H1 (cell line): ENCODE results near the gene C7orf57. TPM values are rescaled to one million over a fixed set of nuclear protein-coding genes. Genes with fewer than 3 reads are reported as not detected.

ENCODE experiments used
- CTCF ChIA-PET: fragments of 300-600 bp; sonication (Branson Sonifier 250); formaldehyde crosslinking; loops from one replicate; lab custom pipeline; 2021; ENCODE audit not compliant: partially characterized antibody; lab: Charles Lee
- POLR2A ChIA-PET: fragments of 300-600 bp; sonication (Branson Sonifier 250); formaldehyde crosslinking; loops from one replicate; lab custom pipeline; 2021; ENCODE audit warnings: inconsistent platforms; ENCODE audit not compliant: partially characterized antibody; lab: Charles Lee
- DNase-seq, 2 experiments: peaks; one replicate each; pipeline versions ENCODE4 v3.0.0 to v3.0.0-alpha.2; 2010 to 2022; ENCODE audit warnings: low spot score in 2 of 2, low read depth in 1 of 2, mixed read lengths in 1 of 2
- FAIRE-seq: peaks from 2 replicates; lab custom pipeline; 2011; peaks lifted over from hg19 to GRCh38; lab: Jason Lieb, UNC
- H2AFZ ChIP-seq: 2 replicates; pipeline ENCODE4 v1.8.1; 2012; ENCODE audit warnings: low read length, inconsistent platforms
- H2AK5ac ChIP-seq: 2 replicates; pipeline ENCODE4 v1.6.1; 2013; ENCODE audit warnings: low read depth, low read length
- H2BK120ac ChIP-seq: replicated peaks from 2 replicates; pipeline ENCODE3; 2013; ENCODE audit warnings: low read depth, low read length, inconsistent platforms
- H2BK12ac ChIP-seq: 2 replicates; pipeline ENCODE4 v1.6.1; 2013; ENCODE audit warnings: low read depth, low read length
- H2BK15ac ChIP-seq: 2 replicates; pipeline ENCODE4 v1.6.1; 2013; ENCODE audit warnings: low read length
- H2BK20ac ChIP-seq: 2 replicates; pipeline ENCODE4 v1.6.1; 2013; ENCODE audit warnings: low read length
- H2BK5ac ChIP-seq: 2 replicates; pipeline ENCODE4 v1.6.1; 2013; ENCODE audit warnings: low read depth, low read length
- H3K14ac ChIP-seq: 2 replicates; pipeline ENCODE4 v1.6.1; 2013; ENCODE audit warnings: inconsistent platforms; ENCODE audit not compliant: insufficient read length
- H3K18ac ChIP-seq: 2 replicates; pipeline ENCODE4 v1.6.1; 2013; ENCODE audit warnings: low read length; ENCODE audit errors: extremely low read depth
- H3K23ac ChIP-seq: 2 replicates; pipeline ENCODE4 v1.6.1; 2013; ENCODE audit warnings: inconsistent platforms; ENCODE audit not compliant: insufficient read length
- H3K23me2 ChIP-seq: 2 replicates; pipeline ENCODE4 v1.6.1; 2013; ENCODE audit warnings: low read depth, low read length
- H3K27ac ChIP-seq: 2 replicates; pipeline ENCODE4 v1.6.1; 2011; ENCODE audit warnings: low read depth, low read length, inconsistent platforms
- H3K27me3 ChIP-seq, 4 experiments: replicated peaks in 1 of 4; 1 replicate in 1 of 4; 2 replicates in 3 of 4; pipeline versions ENCODE4 v1.6.1 to v1.8.1; 2011 to 2013; ENCODE audit warnings: low read length in 3 of 4, mild to moderate bottlenecking in 3 of 4, inconsistent platforms in 2 of 4, mixed read lengths in 2 of 4, moderate library complexity in 1 of 4; ENCODE audit not compliant: control insufficient read depth in 3 of 4, insufficient read depth in 3 of 4; ENCODE audit errors: extremely low read depth in 1 of 4
- H3K36me3 ChIP-seq, 4 experiments: 2 replicates each; pipeline versions ENCODE4 v1.6.1 to v1.8.1; 2011 to 2013; ENCODE audit warnings: mild to moderate bottlenecking in 4 of 4, low read length in 3 of 4, moderate library complexity in 2 of 4, control low read depth in 1 of 4, inconsistent platforms in 1 of 4; ENCODE audit not compliant: insufficient read depth in 4 of 4, control insufficient read depth in 2 of 4
- H3K4ac ChIP-seq: replicated peaks from 2 replicates; pipeline ENCODE3; 2013; ENCODE audit warnings: low read length, low read depth, mixed read lengths, inconsistent platforms; ENCODE audit not compliant: insufficient read length
- H3K4me1 ChIP-seq, 4 experiments: replicated peaks in 1 of 4; 1 replicate in 1 of 4; 2 replicates in 3 of 4; pipeline versions ENCODE4 v1.6.1 to v1.8.1; 2011 to 2013; ENCODE audit warnings: low read length in 3 of 4, inconsistent platforms in 2 of 4, mixed read lengths in 1 of 4; ENCODE audit not compliant: insufficient read depth in 4 of 4, control insufficient read depth in 3 of 4
- H3K4me2 ChIP-seq, 2 experiments: 2 replicates each; pipeline versions ENCODE4 v1.6.1 to v1.8.1; 2011 to 2013; ENCODE audit warnings: low read depth in 2 of 2, low read length in 2 of 2, control low read depth in 1 of 2, inconsistent platforms in 1 of 2, mild to moderate bottlenecking in 1 of 2; ENCODE audit not compliant: insufficient read depth in 1 of 2
- H3K4me3 ChIP-seq, 4 experiments: fragments of 200-600, 300-600 bp in 1 of 4; sonication (generic), shearing (Covaris generic), sonication (Bioruptor Twin) in 1 of 4; 2 replicates each; pipeline versions ENCODE4 v1.5.1 to v1.8.1; 2011 to 2016; ENCODE audit warnings: low read length in 4 of 4, low read depth in 3 of 4, control low read depth in 2 of 4, inconsistent platforms in 2 of 4, mild to moderate bottlenecking in 2 of 4, mixed read lengths in 1 of 4, moderate library complexity in 1 of 4; ENCODE audit not compliant: insufficient read depth in 2 of 4; ENCODE audit errors: extremely low read depth in 1 of 4
- H3K56ac ChIP-seq: replicated peaks from 2 replicates; pipeline ENCODE3; 2013; ENCODE audit warnings: low read depth, mild to moderate bottlenecking, mixed read lengths, low read length, inconsistent platforms; ENCODE audit not compliant: insufficient read length
- H3K79me1 ChIP-seq: 2 replicates; pipeline ENCODE4 v1.6.1; 2013; ENCODE audit warnings: low read depth, low read length, control low read depth
- H3K79me2 ChIP-seq, 2 experiments: 2 replicates each; pipeline versions ENCODE4 v1.6.1 to v1.8.1; 2012 to 2013; ENCODE audit warnings: low read length in 2 of 2, mild to moderate bottlenecking in 2 of 2, inconsistent platforms in 1 of 2; ENCODE audit not compliant: insufficient read depth in 2 of 2, control insufficient read depth in 1 of 2
- H3K9ac ChIP-seq, 4 experiments: replicated peaks in 1 of 4; 1 replicate in 1 of 4; 2 replicates in 3 of 4; pipeline versions ENCODE4 v1.6.1 to v1.8.1; 2011 to 2013; ENCODE audit warnings: low read depth in 3 of 4, low read length in 3 of 4, control low read depth in 2 of 4, mild to moderate bottlenecking in 2 of 4, moderate library complexity in 2 of 4, inconsistent platforms in 1 of 4; ENCODE audit errors: extremely low read depth in 1 of 4
- H3K9me3 ChIP-seq, 2 experiments: 2 replicates each; pipeline versions ENCODE4 v1.6.1 to v1.8.1; 2012 to 2013; ENCODE audit warnings: mild to moderate bottlenecking in 2 of 2, moderate library complexity in 2 of 2, control low read depth in 1 of 2, inconsistent platforms in 1 of 2, low read depth in 1 of 2, low read length in 1 of 2, mixed read lengths in 1 of 2; ENCODE audit not compliant: insufficient read depth in 2 of 2
- H4K20me1 ChIP-seq, 2 experiments: replicated peaks in 1 of 2; 2 replicates each; pipeline versions ENCODE3 to v1.8.1; 2011 to 2013; ENCODE audit warnings: inconsistent platforms in 2 of 2, low read length in 2 of 2, mild to moderate bottlenecking in 1 of 2; ENCODE audit not compliant: insufficient read depth in 2 of 2, control insufficient read depth in 1 of 2
- H4K5ac ChIP-seq: 2 replicates; pipeline ENCODE4 v1.6.1; 2013; ENCODE audit warnings: low read length, low read depth, mixed read lengths, inconsistent platforms; ENCODE audit not compliant: insufficient read length
- H4K8ac ChIP-seq: 2 replicates; pipeline ENCODE4 v1.8.0; 2013; ENCODE audit warnings: mild to moderate bottlenecking, moderate library complexity, low read length, inconsistent platforms; ENCODE audit not compliant: insufficient read depth; ENCODE audit errors: extremely low read depth
- H4K91ac ChIP-seq: replicated peaks from 2 replicates; pipeline ENCODE3; 2013; ENCODE audit warnings: low read length, mixed read lengths, inconsistent platforms; ENCODE audit not compliant: insufficient read length
- CHD1 ChIP-seq: IDR thresholded peaks from 2 replicates; pipeline ENCODE4 v1.6.1; 2012; ENCODE audit warnings: low read depth, low read length, improper control_type of control experiment
- HDAC2 ChIP-seq, 2 experiments: fragments of 300-600 bp in 1 of 2; sonication (generic) in 1 of 2; IDR thresholded peaks; 2 replicates each; pipeline ENCODE4 v1.6.1; 2011 to 2012; ENCODE audit warnings: low read depth in 2 of 2, low read length in 2 of 2, mild to moderate bottlenecking in 2 of 2, moderate library complexity in 2 of 2, borderline replicate concordance in 1 of 2, inconsistent platforms in 1 of 2
- RFX5 ChIP-seq: IDR thresholded peaks from 2 replicates; pipeline ENCODE4 v1.6.1; 2011; ENCODE audit warnings: low read depth, low read length, improper control_type of control experiment, borderline replicate concordance
- RXRA ChIP-seq: IDR thresholded peaks from 2 replicates; pipeline ENCODE4 v1.6.1; 2011; ENCODE audit warnings: low read depth, mild to moderate bottlenecking, low read length, moderate library complexity; ENCODE audit not compliant: insufficient read depth
- SP1 ChIP-seq: IDR thresholded peaks from 2 replicates; pipeline ENCODE4 v1.6.1; 2011; ENCODE audit warnings: low read depth, low read length
- WGBS, 2 experiments: shearing (Covaris generic) in 1 of 2; methylation state at CpG; one replicate each; pipeline versions ENCODE4 v1.1.6 to v1.1.7; 2013 to 2015; ENCODE audit warnings: low lambda C conversion rate in 2 of 2, mixed read lengths in 2 of 2, inconsistent platforms in 1 of 2, low coverage in 1 of 2, missing lambda C conversion rate in 1 of 2; ENCODE audit not compliant: insufficient replicate concordance in 2 of 2, insufficient coverage in 1 of 2, insufficient read length in 1 of 2; ENCODE audit errors: extremely low coverage in 1 of 2, missing lambda C conversion rate in 1 of 2; 5-methylcytosine and 5-hydroxymethylcytosine counted together
- polyA plus RNA-seq, 7 experiments: library from polyadenylated mRNA; depleted of rRNA in 3 of 7; stranded (reverse) in 5 of 7; unstranded in 2 of 7; fragments of >200 nt in 5 of 7; fragments of 200-250 nt in 2 of 7; gene quantifications; 1 replicate in 5 of 7; 2 replicates in 1 of 7; 4 replicates in 1 of 7; pipeline versions ENCODE4 v1.2.1 to v1.2.3, GENCODE V29; 2011 to 2013; ENCODE audit warnings: missing spikeins in 2 of 7, mixed read lengths in 2 of 7
- total RNA-seq: library from RNA; stranded (reverse); fragmentation: NEBNext Ultra II Directional; extraction: Animal tissue kit (Norgen Biotek cat#: 25700); gene quantifications from 2 replicates; pipeline ENCODE4 v1.2.1, GENCODE V29; 2021
- TF ChIP-seq, protein P1 (sequence below): IDR thresholded peaks from 2 replicates; pipeline ENCODE4 v1.6.1; 2012; ENCODE audit warnings: inconsistent platforms
- TF ChIP-seq, protein P2 (sequence below): IDR thresholded peaks from 2 replicates; pipeline ENCODE4 v1.6.1; 2012; ENCODE audit warnings: inconsistent platforms
- TF ChIP-seq, protein P3 (sequence below), 3 experiments: IDR thresholded peaks; 1 replicate in 2 of 3; 2 replicates in 1 of 3; pipeline versions ENCODE4 v1.5.1 to v1.6.1; 2011; ENCODE audit warnings: low read length in 3 of 3, mild to moderate bottlenecking in 3 of 3, inconsistent platforms in 2 of 3, low read depth in 1 of 3, moderate library complexity in 1 of 3; ENCODE audit not compliant: insufficient read depth in 1 of 3; ENCODE audit errors: control extremely low read depth in 1 of 3

The C7orf57 gene
- total and polyA plus RNA-seq, 2 of the 8 experiments (the other 6 are each of a cell fraction or from before 2014, with no cell fraction given), result 0.08 to 0.56 TPM

DNA sequence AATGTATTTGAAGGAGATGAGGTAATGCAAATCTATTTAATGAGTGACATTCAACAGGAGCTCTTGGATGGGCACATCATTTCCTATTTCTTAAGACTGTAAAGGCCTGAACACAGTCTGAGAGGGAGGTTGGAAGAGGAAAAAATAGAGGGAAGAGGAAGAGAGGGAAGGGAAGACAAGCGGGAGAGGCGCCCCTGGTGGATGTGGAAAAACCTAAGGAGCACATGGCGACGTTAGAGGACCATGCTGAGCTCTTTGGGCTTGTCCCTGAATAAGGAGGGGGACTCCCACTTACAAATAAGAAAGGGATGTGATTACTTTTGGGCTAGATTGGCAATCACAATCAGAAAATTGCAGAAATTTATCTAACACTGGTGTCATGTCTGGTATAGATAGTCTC, 26.1 kb upstream of the C7orf57 start:
- no peaks in the 10 kb centered on the region for H3K79me2 ChIP-seq
- 83% methylated on average over 4 of the region's 4 CpGs; no CpG with 5 or more reads in 1 of the 2 experiments for WGBS, 2 experiments
- H3K56ac ChIP-seq, result no peak overlapping the region
- ChIA-PET CTCF (interaction anchor here (0.6 to 1.4 kb wide), 8 partner anchors 10 to 334 kb away, joined by 3 to 4 read pairs (median 3); partner anchors contain the start of gene SUN3), POLR2A (no interaction called here)
- no peak for FAIRE-seq
- no peak overlapping the region for H2AK5ac ChIP-seq
- H3K4me3 ChIP-seq, result no peak overlapping the region
- no peak overlapping the region for H3K9ac ChIP-seq
- H4K20me1 ChIP-seq, result no peaks in the 10 kb centered on the region
- no peak overlapping the region for H2BK15ac ChIP-seq
- no peak overlapping the region for H3K4ac ChIP-seq
- H3K4me1 ChIP-seq, result no peaks in the 10 kb centered on the region; a peak in 1 of 7 replicates
- no peak overlapping the region for H2BK12ac ChIP-seq
- peaks cover 0 to 3% (median 0%) of the 10 kb centered on the region in 4 experiments; a peak in 1 of 7 replicates for H3K27me3 ChIP-seq
- H3K79me1 ChIP-seq, result no peaks in the 10 kb centered on the region
- H3K23me2 ChIP-seq, result no peaks in the 10 kb centered on the region
- TF ChIP-seq, protein P1, sequence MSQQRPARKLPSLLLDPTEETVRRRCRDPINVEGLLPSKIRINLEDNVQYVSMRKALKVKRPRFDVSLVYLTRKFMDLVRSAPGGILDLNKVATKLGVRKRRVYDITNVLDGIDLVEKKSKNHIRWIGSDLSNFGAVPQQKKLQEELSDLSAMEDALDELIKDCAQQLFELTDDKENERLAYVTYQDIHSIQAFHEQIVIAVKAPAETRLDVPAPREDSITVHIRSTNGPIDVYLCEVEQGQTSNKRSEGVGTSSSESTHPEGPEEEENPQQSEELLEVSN, result peak; percentile 87
- TF ChIP-seq, protein P2, sequence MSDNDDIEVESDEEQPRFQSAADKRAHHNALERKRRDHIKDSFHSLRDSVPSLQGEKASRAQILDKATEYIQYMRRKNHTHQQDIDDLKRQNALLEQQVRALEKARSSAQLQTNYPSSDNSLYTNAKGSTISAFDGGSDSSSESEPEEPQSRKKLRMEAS, result peak; percentile 81
- TF ChIP-seq RXRA, result no peak
- TF ChIP-seq HDAC2 (IDR thresholded peaks at IDR 0.05; ENCODE audit: borderline replicate concordance in 1 of 2, low read depth in 2 of 2, low read length in 2 of 2), result no peak
- no peak for TF ChIP-seq RFX5
- no peak for TF ChIP-seq SP1
- no peak for TF ChIP-seq CHD1
- TF ChIP-seq, protein P3, sequence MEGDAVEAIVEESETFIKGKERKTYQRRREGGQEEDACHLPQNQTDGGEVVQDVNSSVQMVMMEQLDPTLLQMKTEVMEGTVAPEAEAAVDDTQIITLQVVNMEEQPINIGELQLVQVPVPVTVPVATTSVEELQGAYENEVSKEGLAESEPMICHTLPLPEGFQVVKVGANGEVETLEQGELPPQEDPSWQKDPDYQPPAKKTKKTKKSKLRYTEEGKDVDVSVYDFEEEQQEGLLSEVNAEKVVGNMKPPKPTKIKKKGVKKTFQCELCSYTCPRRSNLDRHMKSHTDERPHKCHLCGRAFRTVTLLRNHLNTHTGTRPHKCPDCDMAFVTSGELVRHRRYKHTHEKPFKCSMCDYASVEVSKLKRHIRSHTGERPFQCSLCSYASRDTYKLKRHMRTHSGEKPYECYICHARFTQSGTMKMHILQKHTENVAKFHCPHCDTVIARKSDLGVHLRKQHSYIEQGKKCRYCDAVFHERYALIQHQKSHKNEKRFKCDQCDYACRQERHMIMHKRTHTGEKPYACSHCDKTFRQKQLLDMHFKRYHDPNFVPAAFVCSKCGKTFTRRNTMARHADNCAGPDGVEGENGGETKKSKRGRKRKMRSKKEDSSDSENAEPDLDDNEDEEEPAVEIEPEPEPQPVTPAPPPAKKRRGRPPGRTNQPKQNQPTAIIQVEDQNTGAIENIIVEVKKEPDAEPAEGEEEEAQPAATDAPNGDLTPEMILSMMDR (IDR thresholded peaks at IDR 0.05; ENCODE audit: control extremely low read depth in 1 of 3, insufficient read depth in 1 of 3, low read depth in 1 of 3, low read length in 3 of 3), result peak; percentile 11 to 23 (median 17); a peak in 3 of 4 replicates
- no peak for DNase-seq
- H2BK5ac ChIP-seq, result no peak overlapping the region
- no peak overlapping the region for H4K8ac ChIP-seq
- H3K36me3 ChIP-seq, result no peaks in the 10 kb centered on the region
- H3K18ac ChIP-seq, result no peak overlapping the region
- no peak overlapping the region for H3K27ac ChIP-seq
- no peak overlapping the region for H4K5ac ChIP-seq
- H2AFZ ChIP-seq, result no peak overlapping the region
- no peak overlapping the region for H2BK120ac ChIP-seq
- H3K14ac ChIP-seq, result no peak overlapping the region
- no peak overlapping the region for H3K4me2 ChIP-seq
- no peak overlapping the region for H3K23ac ChIP-seq
- no peaks in the 10 kb centered on the region for H3K9me3 ChIP-seq
- no peak overlapping the region for H4K91ac ChIP-seq
- H2BK20ac ChIP-seq, result no peak overlapping the region
